GM19035 (cell line): ENCODE measurements around the gene H3-3A.
"Not testable (repeated sequence)": the region's sequence is repeated elsewhere in the genome, so short reads cannot be mapped to it uniquely, and the experiment has no call there.

Experiments used
- ATAC-seq: cut with Tn5 transposase; IDR thresholded peaks from one replicate; pipeline ENCODE4 v1.9.1; 2021; ENCODE audit not compliant: unreplicated experiment

H3-3A gene

GRCh38 chr1:226083302-226084101, 21.0 kb downstream of the H3-3A start:
- peak; percentile 94 for ATAC-seq

- no peak for ATAC-seq
These were observed 23.3 kb downstream of the H3-3A start for GRCh38 chr1:226085675-226086285.

DNA sequence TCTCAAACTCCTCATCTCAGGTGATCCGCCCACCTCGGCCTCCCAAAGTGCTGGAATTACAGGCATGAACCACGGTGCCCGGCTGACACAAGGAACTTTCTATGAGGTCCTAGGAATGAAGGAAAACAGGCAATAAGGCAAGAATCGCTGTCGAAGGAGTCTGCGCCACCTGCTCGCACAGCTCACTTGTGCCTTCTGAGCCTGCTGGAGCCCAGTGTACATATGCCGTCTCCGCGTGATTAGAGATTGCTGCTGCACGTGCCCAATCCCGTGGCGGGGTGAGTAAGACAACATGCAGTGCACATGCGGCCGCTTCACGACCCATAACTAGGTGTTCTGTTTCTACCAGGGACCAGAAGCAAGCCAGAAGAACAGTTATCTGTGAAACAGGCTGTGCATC, 24.3 kb downstream of the H3-3A start:
- no peak for ATAC-seq

- ATAC-seq = no peak
These were observed 28.9 kb downstream of the H3-3A start for GRCh38 chr1:226091461-226091860.

DNA sequence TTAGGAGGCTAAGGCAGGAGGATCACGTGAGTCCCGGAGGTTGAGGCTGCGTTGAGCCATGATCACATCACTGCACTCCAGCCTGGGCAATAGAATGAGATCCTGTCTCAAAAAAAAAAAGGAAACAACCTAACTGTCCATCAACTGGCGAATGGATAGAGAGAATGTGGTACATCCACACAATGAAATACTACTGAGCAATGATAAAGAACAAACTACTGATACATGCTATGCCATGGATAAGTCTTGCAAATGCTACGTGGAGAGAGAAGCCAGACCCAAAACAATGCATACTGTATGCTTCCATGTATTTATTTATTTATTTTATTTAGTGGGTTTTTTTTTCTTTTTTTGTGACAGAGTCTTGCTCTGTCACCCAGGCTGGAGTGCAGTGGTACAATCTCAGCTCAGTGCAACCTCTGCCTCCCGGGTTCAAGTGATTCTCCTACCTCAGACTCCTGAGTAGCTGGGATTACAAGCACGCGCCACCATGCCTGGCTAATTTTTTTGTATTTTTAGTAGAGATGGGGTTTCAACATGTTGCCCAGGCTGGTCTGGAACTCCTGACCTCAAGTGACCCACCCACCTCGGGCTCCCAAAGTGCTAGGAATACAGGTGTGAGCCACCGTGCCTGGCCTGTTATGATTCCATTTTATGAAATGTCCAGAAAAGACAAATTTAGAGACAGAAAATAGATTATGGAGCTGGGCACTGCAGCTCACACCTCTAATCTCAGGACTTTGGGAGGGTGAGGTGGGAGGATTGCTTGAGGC, 29.7 kb downstream of the H3-3A start:
- not testable (repeated sequence) for ATAC-seq

GRCh38 chr1:226092965-226093364, 30.4 kb downstream of the H3-3A start:
- ATAC-seq = no peak

GRCh38 chr1:226093621-226094020, 31.1 kb downstream of the H3-3A start:
- no peak for ATAC-seq

DNA sequence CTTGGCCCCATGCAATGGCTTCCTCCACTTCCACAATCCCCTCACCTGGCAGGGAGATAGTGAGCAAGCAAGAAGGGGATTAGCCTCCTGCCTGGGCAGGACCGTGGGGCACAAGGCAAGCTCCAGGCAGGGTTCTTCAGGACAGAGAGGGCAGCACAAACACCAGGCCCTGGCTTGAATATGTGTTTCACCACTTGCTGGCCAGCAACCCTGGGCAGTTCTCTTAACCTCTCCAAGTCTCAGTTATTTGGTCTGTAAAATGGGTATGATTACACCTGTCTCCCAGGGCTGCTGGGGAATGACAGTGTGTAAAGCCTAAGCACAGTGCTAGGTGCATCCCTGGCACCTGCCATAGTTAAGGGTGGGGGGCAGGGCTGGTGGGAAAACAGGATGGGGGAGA, 31.9 kb downstream of the H3-3A start:
- ATAC-seq = no peak

DNA sequence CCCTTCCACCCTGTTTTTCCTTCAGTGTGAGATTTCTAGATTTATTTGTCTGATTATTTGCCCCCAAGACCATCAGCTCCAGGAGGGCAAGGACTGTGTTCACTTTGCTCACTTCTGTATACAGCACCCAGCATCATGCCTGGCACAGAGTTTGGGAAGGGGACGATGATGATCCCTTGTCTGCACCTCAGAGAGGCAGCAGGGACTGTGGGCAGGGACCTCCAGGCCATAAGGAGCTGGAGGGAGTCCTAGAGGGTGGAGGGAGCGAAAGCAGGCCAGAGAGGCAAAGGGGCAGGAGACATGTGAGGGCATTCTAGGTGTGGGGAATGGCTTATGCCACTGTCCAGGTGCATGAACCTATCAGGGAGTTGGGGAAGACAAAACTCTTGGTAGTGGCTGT, 32.8 kb downstream of the H3-3A start:
- ATAC-seq = no peak

DNA sequence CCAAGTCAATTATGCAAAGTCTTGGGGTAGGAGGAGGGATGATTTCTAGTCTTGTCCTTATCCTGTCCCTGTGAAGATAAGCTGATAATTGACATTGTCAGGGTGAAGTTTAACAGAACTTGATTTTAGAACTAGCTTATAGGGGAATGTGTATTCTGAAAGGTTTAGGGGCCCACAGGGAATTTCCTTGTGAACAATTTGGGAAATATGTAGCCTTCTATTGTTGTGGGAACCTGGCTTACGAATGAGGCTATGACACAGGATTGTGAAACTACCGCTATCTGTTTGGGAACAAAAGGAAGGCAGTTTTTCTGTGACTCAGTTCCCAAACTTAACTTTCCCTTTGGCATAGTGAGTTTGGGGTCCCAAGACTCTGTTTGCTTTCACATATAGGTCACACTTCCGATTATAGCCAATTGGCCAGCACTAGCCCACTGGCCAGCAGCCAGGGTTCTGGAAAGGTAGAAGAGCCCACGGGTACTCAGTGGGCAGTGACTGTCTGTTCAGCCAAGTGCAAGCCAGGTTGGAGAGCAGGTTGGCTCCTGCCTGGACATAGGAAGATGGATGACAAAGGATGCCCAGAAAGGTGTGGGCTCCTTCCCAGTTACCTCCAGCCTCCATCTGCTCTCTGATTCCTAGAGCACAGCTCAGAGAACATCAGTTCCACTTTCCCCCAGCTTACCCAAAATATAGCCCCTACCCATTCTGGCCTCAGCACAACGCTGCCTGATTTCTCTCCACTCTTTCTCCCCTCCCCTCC, 35.5 kb downstream of the H3-3A start:
- no peak for ATAC-seq

- ATAC-seq = no peak
These were observed 36.6 kb downstream of the H3-3A start for GRCh38 chr1:226098870-226099835.

DNA sequence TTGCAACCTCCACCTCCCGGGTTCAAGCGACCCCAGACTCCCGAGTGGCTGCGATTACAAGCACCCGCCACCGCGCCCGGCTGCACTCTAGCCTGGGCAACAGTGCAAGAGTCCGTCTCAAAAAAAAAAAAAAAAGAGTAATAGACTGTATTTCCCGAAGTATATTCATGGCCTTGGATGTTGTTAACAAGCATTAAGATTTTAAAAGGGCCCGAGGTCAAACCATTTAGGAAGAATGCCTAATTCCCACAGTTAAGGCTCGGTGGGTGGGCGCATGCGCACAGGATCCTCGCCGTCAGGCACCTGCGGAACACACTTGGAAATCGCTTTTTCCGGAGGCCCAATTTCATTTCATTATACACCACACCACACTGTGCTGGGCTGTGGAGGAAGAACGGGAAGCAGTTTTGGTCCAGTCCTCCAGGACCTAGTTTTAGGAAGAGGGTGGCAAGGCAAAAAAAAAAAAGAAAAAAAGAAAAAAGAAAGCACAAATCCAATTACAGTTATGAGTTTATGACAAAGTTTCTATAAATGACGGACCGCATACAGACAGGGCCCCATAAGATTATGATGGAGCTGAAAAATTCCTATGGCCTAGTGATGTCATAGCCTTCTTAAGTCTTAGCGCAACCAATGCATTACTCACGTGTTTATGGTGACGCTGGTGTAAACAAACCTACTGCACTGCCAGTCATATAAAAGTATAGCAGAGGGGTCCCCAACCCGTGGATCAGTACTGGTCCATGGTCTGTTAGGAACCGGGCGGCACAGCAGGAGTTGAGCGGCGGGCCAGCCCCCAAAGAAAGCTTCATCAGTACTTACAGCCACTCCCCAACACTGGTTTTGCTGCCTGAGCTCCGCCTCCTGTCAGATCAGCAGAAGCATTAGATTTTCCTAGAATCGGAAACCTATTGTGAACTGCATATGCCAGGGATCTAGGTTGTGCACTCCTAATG, 38.2 kb downstream of the H3-3A start:
- no peak for ATAC-seq

- ATAC-seq = no peak
These were observed 42.2 kb downstream of the H3-3A start for GRCh38 chr1:226104671-226105121.

DNA sequence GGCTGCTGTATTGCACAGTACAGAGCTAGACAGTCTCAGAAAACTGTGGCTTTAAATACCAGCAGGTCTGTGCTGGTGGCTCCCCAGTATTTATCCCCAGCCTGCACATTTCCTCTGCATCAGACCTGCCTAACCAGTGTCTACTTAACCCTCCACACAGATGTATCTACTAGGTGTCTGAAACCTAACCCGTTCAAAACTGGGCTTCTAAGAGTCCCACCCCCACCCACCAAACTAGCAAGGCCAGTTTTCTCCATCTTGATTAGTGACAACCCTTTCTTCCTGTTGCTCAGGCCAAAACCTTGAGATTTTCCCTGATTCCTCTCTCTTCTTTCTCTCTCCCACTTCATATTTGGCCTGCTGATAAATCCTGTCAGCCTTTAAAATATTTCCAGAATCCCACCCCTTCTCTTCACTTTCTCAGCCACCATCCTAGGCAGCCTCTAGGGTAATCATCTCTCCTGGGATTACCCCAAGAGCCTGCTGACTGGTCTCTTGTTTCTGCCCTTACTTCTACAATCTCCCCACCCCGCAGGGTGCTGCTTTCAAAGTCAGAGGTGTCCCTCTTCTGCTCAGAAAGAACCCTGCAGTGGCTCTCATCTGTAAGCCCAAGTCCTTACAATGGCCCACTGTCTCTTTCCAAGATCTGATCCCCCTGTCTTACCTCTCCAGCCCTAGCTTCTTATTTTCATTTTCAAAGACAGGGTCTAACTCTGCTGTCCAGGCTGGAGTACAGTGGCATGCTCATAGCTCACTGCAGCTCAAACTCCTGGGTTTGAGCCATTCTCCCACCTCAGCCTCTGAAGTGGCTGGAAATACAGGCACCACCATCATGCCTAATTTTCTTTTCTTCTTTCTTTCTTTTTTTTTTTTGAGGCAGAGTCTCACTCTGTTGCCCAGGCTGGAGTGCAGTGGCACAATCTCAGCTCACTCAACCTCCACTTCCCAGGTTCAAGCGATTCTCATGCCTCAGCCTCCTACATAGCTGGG, 45.2 kb downstream of the H3-3A start:
- ATAC-seq = no peak

DNA sequence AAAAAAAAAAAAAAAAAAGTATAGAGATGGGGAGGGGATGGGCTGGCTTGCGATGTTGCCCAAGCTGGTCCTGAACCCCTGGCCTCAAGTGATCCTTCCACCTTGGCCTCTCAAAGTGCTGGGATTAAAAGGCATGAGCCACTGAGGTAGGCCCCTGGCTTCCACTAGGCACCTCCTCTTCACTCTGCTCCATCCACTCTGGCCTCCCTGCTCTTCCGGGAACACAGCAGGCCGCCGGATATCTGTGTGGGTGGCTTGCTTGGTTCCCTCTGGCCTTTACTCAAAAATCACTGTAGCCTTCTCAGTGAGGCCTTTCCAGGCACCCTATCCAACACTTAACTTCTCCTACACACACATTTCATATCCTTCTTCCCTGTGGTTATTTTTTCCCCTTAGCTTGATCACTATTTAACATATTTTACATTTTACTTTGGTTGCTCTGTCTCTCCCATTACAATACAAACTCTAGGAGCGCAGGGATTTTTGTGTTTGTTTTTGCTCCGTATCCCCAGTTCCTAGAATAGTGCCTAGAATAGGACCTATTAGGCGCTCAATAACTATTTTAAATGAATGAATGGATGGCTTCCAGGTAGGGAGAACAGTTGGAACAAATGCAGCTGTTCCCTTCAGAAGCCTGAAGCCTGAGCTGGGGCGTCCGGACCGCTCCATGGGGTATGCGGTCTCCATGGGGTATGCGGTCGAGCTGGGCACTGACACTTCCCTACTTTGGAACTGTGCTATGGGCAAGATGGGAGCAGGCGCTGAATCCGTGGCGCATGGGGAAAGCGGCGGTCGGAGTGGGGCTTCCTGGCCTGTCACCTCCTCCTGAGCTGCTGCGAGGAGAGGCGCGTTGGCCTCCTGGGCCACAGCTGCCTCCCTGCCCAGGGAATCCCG, 46.7 kb downstream of the H3-3A start:
- peak; percentile 11 for ATAC-seq

DNA sequence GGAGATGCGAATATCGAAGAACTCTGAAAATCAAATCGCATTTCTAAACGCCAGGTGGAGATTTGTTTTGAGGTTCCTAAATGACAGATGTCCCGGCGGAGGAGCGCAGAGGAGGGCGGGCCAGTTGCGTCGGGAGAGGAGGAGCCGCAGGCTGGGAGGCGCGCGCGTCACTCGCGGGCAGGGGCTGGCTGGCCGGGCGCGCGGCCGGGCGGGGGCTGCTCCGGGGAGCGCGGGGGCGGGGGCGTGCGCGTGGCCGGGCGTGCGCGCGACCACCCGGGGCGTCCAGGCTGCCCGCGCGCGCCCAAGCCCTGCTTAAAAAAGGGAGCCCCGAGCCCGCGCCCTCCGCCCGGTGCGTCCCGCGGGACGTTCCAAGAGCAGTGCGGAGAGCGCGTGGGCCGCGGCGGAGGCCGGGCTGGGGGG, 47.3 kb downstream of the H3-3A start:
- ATAC-seq = peak; percentile 75
